CD14-positive monocyte (primary cell): Measurements from ENCODE around the gene PRR5. TPM values are rescaled to one million over a fixed set of nuclear protein-coding genes. Genes with fewer than 3 reads are reported as not detected.
"Not testable (repeated sequence)": the region's sequence is repeated elsewhere in the genome, so short reads cannot be mapped to it uniquely, and the experiment has no call there.

Source experiments
- DNase-seq, 3 donors: peaks; one replicate each; pipeline ENCODE4 v3.0.0-alpha.2; 2011 to 2022
- H2AFZ ChIP-seq: 2 replicates; pipeline ENCODE4 v1.6.0; 2012; ENCODE audit warnings: mild to moderate bottlenecking, low read depth, low read length, inconsistent platforms; ENCODE audit not compliant: insufficient read depth, poor library complexity, severe bottlenecking
- H3K27ac ChIP-seq, 2 donors: 1 replicate in 1 of 2; 2 replicates in 1 of 2; pipeline ENCODE4 v1.5.1; 2012 to 2013; ENCODE audit warnings: low read length in 2 of 2, control low read depth in 1 of 2, inconsistent platforms in 1 of 2, low read depth in 1 of 2, mild to moderate bottlenecking in 1 of 2
- H3K27me3 ChIP-seq, 2 donors: one replicate each; pipeline versions ENCODE4 v1.6.0 to v1.6.1; 2011 to 2013; ENCODE audit warnings: low read length in 2 of 2; ENCODE audit not compliant: control insufficient read depth in 2 of 2, insufficient read depth in 2 of 2
- H3K36me3 ChIP-seq, 2 donors: replicated peaks in 1 of 2; 1 replicate in 1 of 2; 2 replicates in 1 of 2; pipeline versions ENCODE4 v1.5.1 to v1.6.1; 2012 to 2013; ENCODE audit warnings: low read length in 2 of 2, control low read depth in 1 of 2, inconsistent platforms in 1 of 2, mild to moderate bottlenecking in 1 of 2; ENCODE audit not compliant: insufficient read depth in 2 of 2, control insufficient read depth in 1 of 2
- H3K4me1 ChIP-seq, 2 donors: 1 replicate in 1 of 2; 2 replicates in 1 of 2; pipeline versions ENCODE4 v1.5.1 to v1.6.1; 2012 to 2013; ENCODE audit warnings: low read length in 2 of 2, control low read depth in 1 of 2, inconsistent platforms in 1 of 2, mild to moderate bottlenecking in 1 of 2, moderate library complexity in 1 of 2; ENCODE audit not compliant: insufficient read depth in 2 of 2, control insufficient read depth in 1 of 2
- H3K4me2 ChIP-seq: replicated peaks from 2 replicates; pipeline ENCODE3; 2012; ENCODE audit warnings: low read length, moderate library complexity, mild to moderate bottlenecking; ENCODE audit not compliant: poor library complexity, severe bottlenecking; ENCODE audit errors: extremely low read depth
- H3K4me3 ChIP-seq, 3 experiments: fragments of 200-600 bp in 1 of 3; sonication (generic) in 1 of 3; replicated peaks in 1 of 3; 1 replicate in 2 of 3; 2 replicates in 1 of 3; pipeline ENCODE4 v1.5.1; 2011 to 2013; ENCODE audit warnings: low read length in 3 of 3, mild to moderate bottlenecking in 3 of 3, control low read depth in 2 of 3, low read depth in 2 of 3, inconsistent platforms in 1 of 3, moderate library complexity in 1 of 3
- H3K79me2 ChIP-seq: 2 replicates; pipeline ENCODE4 v1.6.0; 2012; ENCODE audit warnings: mild to moderate bottlenecking, control low read depth, inconsistent platforms, low read length, moderate library complexity; ENCODE audit not compliant: insufficient read depth
- H3K9ac ChIP-seq: 2 replicates; pipeline ENCODE4 v1.6.0; 2017; ENCODE audit warnings: low read length, mild to moderate bottlenecking; ENCODE audit not compliant: insufficient read depth, poor library complexity, severe bottlenecking
- H3K9me3 ChIP-seq, 2 donors: replicated peaks in 1 of 2; 1 replicate in 1 of 2; 2 replicates in 1 of 2; pipeline versions ENCODE4 v1.5.1 to v1.6.1; 2012 to 2013; ENCODE audit warnings: low read length in 2 of 2, control low read depth in 1 of 2; ENCODE audit not compliant: control insufficient read depth in 1 of 2, insufficient read depth in 1 of 2
- H4K20me1 ChIP-seq: 2 replicates; pipeline ENCODE4 v1.6.0; 2012; ENCODE audit warnings: mild to moderate bottlenecking, low read length, control low read depth, moderate library complexity; ENCODE audit not compliant: insufficient read depth
- H3K27ac Mint-ChIP-seq, 7 donors: one replicate each; pipeline ENCODE4 v1.8.0; 2020; ENCODE audit warnings: mild to moderate bottlenecking in 7 of 7, mixed read lengths in 7 of 7, moderate library complexity in 6 of 7, inconsistent platforms in 2 of 7
- H3K27me3 Mint-ChIP-seq, 3 donors: one replicate each; pipeline ENCODE4 v1.8.0; 2021 to 2022; ENCODE audit warnings: low read depth in 3 of 3, mild to moderate bottlenecking in 3 of 3, mixed read lengths in 3 of 3, moderate library complexity in 3 of 3, inconsistent platforms in 1 of 3
- H3K36me3 Mint-ChIP-seq, 2 donors: one replicate each; pipeline ENCODE4 v1.8.0; 2020; ENCODE audit warnings: mixed read lengths in 2 of 2, inconsistent platforms in 1 of 2, mild to moderate bottlenecking in 1 of 2
- H3K4me1 Mint-ChIP-seq: one replicate; pipeline ENCODE4 v1.8.0; 2020; ENCODE audit warnings: mild to moderate bottlenecking, mixed read lengths
- H3K4me3 Mint-ChIP-seq, 2 donors: one replicate each; pipeline ENCODE4 v1.8.0; 2020; ENCODE audit warnings: mild to moderate bottlenecking in 2 of 2, mixed read lengths in 2 of 2, moderate library complexity in 1 of 2
- H3K9me3 Mint-ChIP-seq, 7 donors: one replicate each; pipeline ENCODE4 v1.8.0; 2020 to 2022; ENCODE audit warnings: mixed read lengths in 7 of 7, mild to moderate bottlenecking in 6 of 7, moderate library complexity in 6 of 7, inconsistent platforms in 2 of 7
- CTCF ChIP-seq: fragments of 200-600 bp; IDR thresholded peaks from one replicate; pipeline ENCODE4 v1.8.0; 2022; ENCODE audit warnings: antibody characterized with exemption, mild to moderate bottlenecking
- WGBS: methylation state at CpG from one replicate; pipeline ENCODE4 v1.1.5; 2013; ENCODE audit warnings: missing lambda C conversion rate; ENCODE audit not compliant: insufficient coverage; 5-methylcytosine and 5-hydroxymethylcytosine counted together
- intact Hi-C, 2 donors: fragments of 100-400 bp; cut with micrococcal nuclease; formaldehyde crosslinking; loops; one replicate each; pipeline versions ENCODE4 v1.15.0 to v1.15.1; 2023
- polyA plus RNA-seq, 3 donors: library from polyadenylated mRNA; depleted of rRNA in 1 of 3; unstranded in 2 of 3; stranded (reverse) in 1 of 3; fragments of 300-500 nt in 2 of 3; fragments of >200 nt in 1 of 3; fragmentation: Illumina TruSeq in 2 of 3; gene quantifications; 1 replicate in 2 of 3; 2 replicates in 1 of 3; pipeline ENCODE4 v1.2.3, GENCODE V29; 2012 to 2021

The PRR5 gene
- polyA plus RNA-seq, 3 donors = 0.66 to 1.5 (median 1.2) TPM

- H3K27me3 Mint-ChIP-seq = peaks cover 33 to 52% (median 47%) of the 10 kb centered on the region in 3 donors
- Histone ChIP-seq H3K79me2 (no peaks in the 10 kb centered on the region), H3K27me3 (peaks cover 6 to 31% of the 10 kb centered on the region in 2 donors), H3K27ac (no peak overlapping the region), H3K9ac (no peak overlapping the region), H3K36me3 (no peaks in the 10 kb centered on the region), H3K4me3 (no peak overlapping the region), H3K4me2 (no peak overlapping the region), H3K9me3 (peaks cover 0 to 12% of the 10 kb centered on the region in 2 donors), H2AFZ (no peak overlapping the region), H4K20me1 (no peaks in the 10 kb centered on the region), H3K4me1 (peaks cover 12 to 14% of the 10 kb centered on the region in 2 donors)
- H3K9me3 Mint-ChIP-seq = peaks cover 0 to 10% (median 0%) of the 10 kb centered on the region in 7 donors
- intact Hi-C loops = no loop called here
- no peak overlapping the region for H3K27ac Mint-ChIP-seq
- H3K36me3 Mint-ChIP-seq = no peaks in the 10 kb centered on the region
- TF ChIP-seq CTCF = no peak
- H3K4me1 Mint-ChIP-seq = peaks cover 20% of the 10 kb centered on the region
- no peak for DNase-seq
- H3K4me3 Mint-ChIP-seq = peak overlapping the region in 1 of 2 donors; percentile 35
- 47% methylated on average over 11 of the region's 18 CpGs for WGBS
These were observed 24.0 kb upstream of the PRR5 start for GRCh38 chr22:44677871-44678555.

- no peak for DNase-seq
- H3K4me1 ChIP-seq = peaks cover 12 to 14% of the 10 kb centered on the region in 2 donors
- H3K79me2 ChIP-seq = no peaks in the 10 kb centered on the region
- no peak overlapping the region for H3K4me2 ChIP-seq
- intact Hi-C loops = no loop called here
- 88% methylated on average over 13 of the region's 18 CpGs for WGBS
- no peak overlapping the region for H3K4me3 ChIP-seq
- TF ChIP-seq CTCF = no peak
- Mint-ChIP-seq H3K9me3 (peaks cover 0 to 10% (median 0%) of the 10 kb centered on the region in 7 donors), H3K36me3 (no peaks in the 10 kb centered on the region), H3K4me1 (peaks cover 21% of the 10 kb centered on the region), H3K4me3 (peak overlapping the region in 1 of 2 donors; percentile 40), H3K27me3 (peaks cover 30 to 52% (median 46%) of the 10 kb centered on the region in 3 donors), H3K27ac (no peak overlapping the region)
- no peak overlapping the region for H3K27ac ChIP-seq
- no peak overlapping the region for H3K9ac ChIP-seq
- no peaks in the 10 kb centered on the region for H4K20me1 ChIP-seq
- peaks cover 6 to 31% of the 10 kb centered on the region in 2 donors for H3K27me3 ChIP-seq
- H3K36me3 ChIP-seq = no peaks in the 10 kb centered on the region
- H2AFZ ChIP-seq = no peak overlapping the region
- peaks cover 0 to 12% of the 10 kb centered on the region in 2 donors for H3K9me3 ChIP-seq
These were observed 23.3 kb upstream of the PRR5 start for GRCh38 chr22:44678556-44679305.

GRCh38 chr22:44679306-44679647 is 22.7 kb upstream of the PRR5 start:
- H3K79me2 ChIP-seq, H3K27ac ChIP-seq, H3K36me3 ChIP-seq, H3K4me3 ChIP-seq, H2AFZ ChIP-seq, DNase-seq, H4K20me1 ChIP-seq, H3K4me2 ChIP-seq, H3K4me3 Mint-ChIP-seq, intact Hi-C loops, H3K27ac Mint-ChIP-seq, H3K9ac ChIP-seq, H3K36me3 Mint-ChIP-seq: not testable (repeated sequence)
- H3K9me3 ChIP-seq = peaks cover 0 to 12% of the 10 kb centered on the region in 2 donors
- H3K4me1 Mint-ChIP-seq = peaks cover 25% of the 10 kb centered on the region
- peaks cover 26 to 52% (median 43%) of the 10 kb centered on the region in 3 donors for H3K27me3 Mint-ChIP-seq
- H3K9me3 Mint-ChIP-seq = peaks cover 0 to 10% (median 0%) of the 10 kb centered on the region in 7 donors
- H3K27me3 ChIP-seq = peaks cover 6 to 31% of the 10 kb centered on the region in 2 donors
- H3K4me1 ChIP-seq = peaks cover 12 to 14% of the 10 kb centered on the region in 2 donors
- 100% methylated on average over 1 of the region's 9 CpGs for whole genome bisulfite sequencing
